Measurements from ENCODE around the gene MRPL46. TPM values are rescaled to one million over a fixed set of nuclear protein-coding genes. Genes with fewer than 3 reads are reported as not detected.
"Not testable (repeated sequence)": the region's sequence is repeated elsewhere in the genome, so short reads cannot be mapped to it uniquely, and the experiment has no call there.

Gene MRPL46
- total and polyA plus RNA-seq, 2 of the 8 experiments (the other 6 are each of a cell fraction or from before 2014, with no cell fraction given), result 17.2 to 24.5 TPM

GRCh38 chr15:88468721-88469120 is 1.5 kb upstream of the MRPL46 start:
- H4K5ac ChIP-seq (ENCODE audit: insufficient read length, low read depth, low read length); H2AFZ ChIP-seq (ENCODE audit: low read length); FAIRE-seq; H2AK5ac ChIP-seq (ENCODE audit: low read depth, low read length); H3K4ac ChIP-seq (replicated peaks; ENCODE audit: insufficient read length, low read depth, low read length); H4K20me1 ChIP-seq (replicated peaks in 1 of 2; ENCODE audit: control insufficient read depth in 1 of 2, insufficient read depth in 2 of 2, low read length in 2 of 2); H3K23me2 ChIP-seq (ENCODE audit: low read depth, low read length); H3K27ac ChIP-seq (ENCODE audit: low read depth, low read length); H2BK120ac ChIP-seq (replicated peaks; ENCODE audit: low read depth, low read length); H2BK5ac ChIP-seq (ENCODE audit: low read depth, low read length); H3K9me3 ChIP-seq (ENCODE audit: insufficient read depth in 2 of 2, low read depth in 1 of 2, low read length in 1 of 2); H3K18ac ChIP-seq (ENCODE audit: extremely low read depth, low read length); H3K56ac ChIP-seq (replicated peaks; ENCODE audit: insufficient read length, low read depth, low read length); H3K14ac ChIP-seq (ENCODE audit: insufficient read length); H2BK20ac ChIP-seq (ENCODE audit: low read length); H2BK12ac ChIP-seq (ENCODE audit: low read depth, low read length); H3K9ac ChIP-seq (replicated peaks in 1 of 4; ENCODE audit: extremely low read depth in 1 of 4, low read depth in 3 of 4, low read length in 3 of 4); H4K91ac ChIP-seq (replicated peaks; ENCODE audit: insufficient read length, low read length); H3K79me1 ChIP-seq (ENCODE audit: low read depth, low read length); H3K27me3 ChIP-seq (replicated peaks in 1 of 4; ENCODE audit: control insufficient read depth in 3 of 4, extremely low read depth in 1 of 4, insufficient read depth in 3 of 4, low read length in 3 of 4); H2BK15ac ChIP-seq (ENCODE audit: low read length); H3K23ac ChIP-seq (ENCODE audit: insufficient read length); H3K4me1 ChIP-seq (replicated peaks in 1 of 4; ENCODE audit: control insufficient read depth in 3 of 4, insufficient read depth in 4 of 4, low read length in 3 of 4): not testable (repeated sequence)
- peak overlapping the region; percentile 91 to 95; a peak in 2 of 4 replicates for H3K4me2 ChIP-seq (ENCODE audit: insufficient read depth in 1 of 2, low read depth in 2 of 2, low read length in 2 of 2)
- peaks cover 0 to 26% of the 10 kb centered on the region in 2 experiments; a peak in 3 of 4 replicates for H3K79me2 ChIP-seq (ENCODE audit: control insufficient read depth in 1 of 2, insufficient read depth in 2 of 2, low read length in 2 of 2)
- 87% methylated on average over 10 of the region's 10 CpGs; no CpG with 5 or more reads in 1 of the 2 experiments for WGBS, 2 experiments (ENCODE audit: extremely low coverage in 1 of 2, insufficient coverage in 1 of 2, insufficient read length in 1 of 2, insufficient replicate concordance in 2 of 2, low coverage in 1 of 2, low lambda C conversion rate in 2 of 2, missing lambda C conversion rate in 1 of 2)
- POLR2A ChIA-PET (ENCODE audit: partially characterized antibody), result interaction anchor here (2.5 kb wide), 1 partner anchor 10 kb away, joined by 25 read pairs; no protein-coding TSS in a partner anchor
- peaks cover 0 to 17% (median 16%) of the 10 kb centered on the region in 4 experiments; a peak in 7 of 8 replicates for H3K36me3 ChIP-seq (ENCODE audit: control insufficient read depth in 2 of 4, insufficient read depth in 4 of 4, low read length in 3 of 4)
- CTCF ChIA-PET (ENCODE audit: partially characterized antibody), result interaction anchor here (0.6 to 3.8 kb wide), 11 partner anchors 12 to 385 kb away, joined by 3 to 25 read pairs (median 4); no protein-coding TSS in a partner anchor
- DNase-seq (ENCODE audit: low read depth in 1 of 2, low spot score in 2 of 2), result peak in 1 of 2 experiments; percentile 16
- peak overlapping the region in 1 of 4 experiments; percentile 98; a peak in 2 of 8 replicates for H3K4me3 ChIP-seq (ENCODE audit: extremely low read depth in 1 of 4, insufficient read depth in 2 of 4, low read depth in 3 of 4, low read length in 4 of 4)
- H4K8ac ChIP-seq (ENCODE audit: extremely low read depth, insufficient read depth, low read length), result 0 out of 2 replicates have a peak overlapping the region, but pooled peaks have one; percentile 26

All from H1 (cell line).